DMS 273 (cell line): Measurements from ENCODE around the gene PIGC.
A peak's percentile ranks its signal among the peaks of the same experiment; 100 is the strongest.

ENCODE experiments used
- DNase-seq: peaks from one replicate; lab custom pipeline; 2025; ENCODE audit not compliant: unreplicated experiment; lab: John Stamatoyannopoulos, UW

PIGC gene

DNA sequence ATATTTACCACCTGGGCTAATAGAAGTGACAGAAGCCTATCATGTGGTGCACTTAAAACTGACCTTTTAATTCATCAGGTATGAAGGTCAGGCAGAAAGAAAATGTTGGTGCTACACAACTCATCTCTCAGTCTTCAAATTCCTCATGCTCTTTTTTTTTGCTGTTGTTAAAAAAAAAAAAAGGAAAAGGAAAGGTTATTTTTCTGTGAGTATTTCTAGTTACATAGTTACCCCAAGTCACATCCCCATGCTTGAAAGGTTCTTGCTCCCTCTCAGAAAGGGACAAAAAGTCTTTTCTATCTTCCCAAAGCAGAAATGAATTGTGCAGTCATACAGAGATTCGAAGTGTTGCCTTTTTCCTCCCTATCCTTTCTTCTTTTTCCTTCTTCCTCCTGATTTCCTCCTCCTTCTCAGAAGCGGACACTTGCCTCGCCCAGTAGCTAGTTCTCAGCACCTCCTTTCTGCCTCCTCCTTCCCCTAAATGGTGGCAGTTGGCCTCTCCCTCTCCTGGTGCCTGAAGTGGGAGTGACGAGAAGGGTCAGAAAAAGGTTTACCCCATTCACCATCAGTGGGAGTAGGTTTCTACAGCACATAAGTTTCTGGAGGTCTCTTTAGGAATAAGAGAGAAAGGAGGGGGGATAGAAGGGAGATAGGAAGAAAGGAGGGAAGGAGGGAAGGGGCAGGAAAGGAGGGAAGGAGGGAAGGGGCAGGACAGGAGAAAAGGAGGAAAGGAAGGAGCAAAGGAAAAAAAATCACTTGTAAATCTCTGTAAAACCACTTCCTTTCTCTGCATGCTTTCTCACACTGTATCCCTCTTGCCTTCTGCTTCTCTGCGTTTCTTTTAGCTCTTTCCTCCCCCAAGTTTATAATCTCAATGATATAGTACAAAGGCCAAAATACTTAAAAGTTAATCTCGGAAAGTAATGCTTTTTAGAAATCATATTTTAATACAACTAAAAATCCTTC is 43.8 kb downstream of the PIGC start:
- no peak for DNase-seq

DNA sequence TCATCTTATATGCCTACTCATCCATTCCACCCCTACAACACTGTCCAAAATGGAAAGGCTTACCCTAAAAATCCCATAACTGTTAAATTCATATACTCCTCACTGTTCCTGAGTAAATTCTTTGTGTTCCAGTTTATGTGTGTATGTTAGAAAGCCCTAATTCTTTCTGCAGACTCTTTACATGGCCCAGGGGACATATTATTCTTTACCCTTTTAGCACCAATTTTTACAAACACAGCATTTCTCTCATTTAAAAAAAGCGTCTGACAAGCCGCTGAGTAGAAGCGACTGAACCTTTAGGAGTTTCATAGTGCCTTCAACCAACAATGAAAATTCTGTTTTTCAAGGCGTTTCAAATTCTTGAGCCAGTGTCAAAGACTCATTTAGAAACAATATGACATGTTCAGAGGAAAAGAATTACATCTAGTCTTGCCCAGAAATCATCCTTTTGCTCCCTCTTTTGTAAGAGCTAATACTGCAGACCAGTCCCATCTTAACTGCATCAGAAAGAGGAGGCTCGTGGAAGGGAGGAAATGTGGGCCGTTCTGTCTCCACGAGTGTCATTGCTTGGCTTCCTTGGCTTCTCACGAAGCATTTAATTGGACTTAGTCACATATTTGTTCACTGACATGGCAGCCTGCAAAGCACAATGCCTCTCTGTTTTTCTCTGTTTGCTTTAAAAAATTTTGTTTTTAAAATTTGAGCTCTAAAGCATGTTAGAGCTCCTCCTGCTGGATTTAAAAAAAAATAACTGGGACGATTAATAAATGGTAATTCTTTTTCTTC is 44.7 kb downstream of the PIGC start:
- peak; percentile 61 for DNase-seq

DNA sequence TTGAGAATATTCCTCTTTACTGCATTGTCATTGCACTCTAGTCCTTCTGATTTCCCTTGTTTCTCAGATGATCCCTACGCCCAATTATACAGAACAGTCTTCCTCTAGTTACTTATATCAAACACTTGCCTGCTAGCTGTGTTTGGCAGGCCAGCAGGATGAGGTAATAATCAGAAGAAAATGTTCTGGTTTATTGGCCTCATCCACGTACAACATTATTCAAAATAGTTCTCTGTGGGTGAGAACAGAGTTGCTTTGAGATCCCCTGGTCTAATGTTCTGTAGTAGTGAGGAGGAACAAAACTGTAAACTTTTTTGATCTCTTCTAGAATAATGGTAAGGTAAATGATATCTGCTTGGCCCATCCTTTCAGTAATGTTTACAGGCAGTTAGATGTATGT is 45.7 kb downstream of the PIGC start:
- DNase-seq = no peak

DNA sequence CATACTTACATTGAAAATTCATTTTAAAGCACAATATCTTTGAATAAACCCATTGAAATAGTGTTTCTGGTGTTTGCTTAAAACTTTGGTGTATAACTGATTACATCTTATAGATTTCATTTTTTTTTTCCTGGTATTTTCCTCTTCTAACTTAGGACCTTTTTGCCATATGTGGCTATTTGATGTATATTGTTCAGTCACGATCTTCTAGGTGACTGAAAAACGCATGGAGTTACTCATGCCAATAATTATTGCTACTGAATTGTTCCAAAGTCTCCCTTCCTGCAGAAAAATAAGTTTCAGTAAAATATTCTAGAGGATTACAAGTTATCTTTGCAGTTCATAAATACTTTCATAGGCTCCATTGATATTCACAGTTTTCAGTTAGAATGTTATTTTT is 46.2 kb downstream of the PIGC start:
- DNase-seq = no peak

DNA sequence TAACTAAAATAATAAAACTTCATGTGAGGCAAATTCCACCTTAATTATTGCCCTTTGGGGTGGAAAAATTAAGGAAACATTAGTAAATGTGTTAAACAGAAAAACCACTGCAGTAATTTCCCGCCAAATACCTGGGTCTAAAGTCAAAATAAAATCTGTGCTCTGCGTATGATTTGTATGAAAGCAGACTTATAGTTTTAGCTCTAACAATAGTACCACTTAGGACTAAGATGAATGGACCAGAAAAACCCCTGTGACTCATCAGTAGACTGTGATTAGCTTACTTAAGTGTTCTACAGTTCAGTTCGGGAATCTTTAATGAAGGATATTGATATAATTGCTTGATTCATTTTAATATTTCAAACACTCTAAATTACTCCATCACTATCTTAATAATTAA is 46.6 kb downstream of the PIGC start:
- no peak for DNase-seq

DNA sequence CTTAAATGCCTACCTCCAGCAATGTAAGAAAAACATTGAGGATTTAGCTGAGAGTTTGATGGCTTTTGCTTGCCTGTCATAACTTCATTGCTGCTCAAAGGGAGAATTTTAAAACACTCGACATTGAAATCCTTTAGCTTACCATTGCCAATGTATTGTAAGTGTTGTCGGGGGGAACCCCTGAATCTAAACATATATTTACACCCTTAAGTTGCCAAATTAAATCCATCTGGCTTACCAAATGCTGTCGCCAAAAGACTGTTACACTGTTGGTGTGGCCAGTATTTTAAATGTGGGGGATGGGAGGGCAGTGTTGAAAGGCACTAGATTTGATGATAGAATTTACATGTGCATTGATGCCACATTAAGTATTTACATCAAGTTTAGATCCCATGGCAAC is 48.3 kb downstream of the PIGC start:
- no peak for DNase-seq

DNA sequence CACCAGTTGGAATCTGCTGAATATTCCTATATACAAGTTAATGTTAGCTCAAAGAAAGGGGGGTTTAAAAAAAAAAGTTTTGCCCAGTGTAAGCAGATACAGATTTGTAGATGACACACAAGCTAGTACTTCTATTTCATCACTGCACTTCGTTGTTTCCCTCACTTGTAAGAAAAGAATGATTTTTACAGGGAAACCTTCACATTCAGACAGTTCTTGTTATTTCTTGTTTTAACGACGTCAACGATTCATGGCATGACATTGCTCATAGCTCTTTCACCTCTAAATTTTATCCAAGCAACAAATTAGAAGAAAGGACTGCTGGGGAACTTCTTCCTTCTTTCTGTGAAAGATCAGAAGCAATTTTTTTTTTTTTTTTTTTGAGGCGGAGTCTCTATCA is 49.1 kb downstream of the PIGC start:
- no peak for DNase-seq

DNA sequence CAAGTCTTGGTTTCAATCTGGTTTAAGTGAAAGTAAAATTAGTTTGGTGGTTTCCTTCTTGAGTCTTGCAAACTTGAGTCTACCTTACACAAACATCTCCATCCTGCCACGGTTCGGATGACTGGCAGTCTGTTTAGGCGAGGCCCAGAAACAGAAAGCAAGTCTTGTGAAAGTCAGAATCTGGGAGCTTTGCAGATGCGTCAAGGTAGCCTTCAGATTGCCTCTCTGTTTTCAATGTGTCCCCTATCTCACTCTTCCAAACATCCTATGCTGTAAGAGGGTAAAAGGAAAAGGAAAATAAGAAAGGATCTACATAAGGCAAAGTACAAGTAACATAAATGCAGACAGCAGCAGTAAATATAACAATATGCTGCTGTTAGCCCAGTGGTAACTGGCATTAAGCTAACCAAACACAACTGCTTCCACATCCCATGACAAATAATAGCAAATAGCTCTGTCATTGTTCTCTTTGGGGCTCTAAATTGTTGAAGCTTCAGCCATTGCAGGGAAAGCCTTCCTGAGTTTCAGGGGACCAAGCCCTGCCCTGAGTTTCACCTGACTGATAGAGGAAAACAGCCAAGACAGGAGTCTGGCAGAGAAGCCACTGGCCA is 49.6 kb downstream of the PIGC start:
- no peak for DNase-seq

DNA sequence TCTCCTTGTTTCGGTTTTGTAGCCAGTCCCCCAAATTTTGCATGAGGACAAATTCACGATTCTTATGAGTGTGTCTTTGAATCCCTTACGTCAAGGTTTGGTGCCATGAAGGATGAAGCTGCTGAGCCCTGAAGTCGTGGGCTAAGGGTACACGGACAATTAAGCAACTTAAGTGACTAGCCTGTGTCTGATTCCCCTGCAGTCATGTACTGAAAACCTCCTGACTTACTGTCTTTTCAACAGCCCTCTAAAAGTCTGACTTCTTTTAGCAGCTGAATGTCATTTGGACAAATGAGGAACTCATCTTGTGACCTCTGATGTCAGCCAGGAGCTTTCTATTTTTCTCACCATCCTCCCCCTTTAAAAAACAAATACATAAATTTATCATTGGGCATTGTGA is 50.5 kb downstream of the PIGC start:
- DNase-seq = no peak

DNA sequence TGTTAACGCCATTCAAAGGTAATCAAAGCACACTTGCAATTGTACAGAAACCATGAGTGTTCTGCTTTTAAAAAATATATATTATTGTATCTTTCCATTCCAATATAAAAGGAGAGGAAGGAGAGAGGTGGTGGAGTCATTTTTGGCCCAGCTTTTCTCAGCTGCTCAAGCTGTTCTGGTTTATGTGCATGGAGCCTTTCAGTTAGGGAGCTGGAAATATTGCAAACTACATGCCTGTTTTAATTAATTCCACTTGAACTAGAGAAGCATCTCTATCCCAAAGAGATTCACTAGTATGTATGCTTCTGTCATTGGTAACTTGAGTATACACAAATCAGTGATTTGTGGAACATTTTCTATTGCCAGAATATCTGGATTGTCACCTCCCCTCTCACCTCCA is 51.9 kb downstream of the PIGC start:
- DNase-seq = no peak
